K562 treated with DMSO at 1 percent for 4 hours (cell line): ENCODE results near the gene NUTM2D. TPM values are rescaled to one million over a fixed set of nuclear protein-coding genes. Genes with fewer than 3 reads are reported as not detected.

Experiments used
- total RNA-seq: library from RNA; unstranded; fragments of 300-600 nt; gene quantifications from 2 replicates; pipeline ENCODE4 v1.2.3, GENCODE V29; 2022; ENCODE audit not compliant: insufficient read depth

The NUTM2D gene, protein sequence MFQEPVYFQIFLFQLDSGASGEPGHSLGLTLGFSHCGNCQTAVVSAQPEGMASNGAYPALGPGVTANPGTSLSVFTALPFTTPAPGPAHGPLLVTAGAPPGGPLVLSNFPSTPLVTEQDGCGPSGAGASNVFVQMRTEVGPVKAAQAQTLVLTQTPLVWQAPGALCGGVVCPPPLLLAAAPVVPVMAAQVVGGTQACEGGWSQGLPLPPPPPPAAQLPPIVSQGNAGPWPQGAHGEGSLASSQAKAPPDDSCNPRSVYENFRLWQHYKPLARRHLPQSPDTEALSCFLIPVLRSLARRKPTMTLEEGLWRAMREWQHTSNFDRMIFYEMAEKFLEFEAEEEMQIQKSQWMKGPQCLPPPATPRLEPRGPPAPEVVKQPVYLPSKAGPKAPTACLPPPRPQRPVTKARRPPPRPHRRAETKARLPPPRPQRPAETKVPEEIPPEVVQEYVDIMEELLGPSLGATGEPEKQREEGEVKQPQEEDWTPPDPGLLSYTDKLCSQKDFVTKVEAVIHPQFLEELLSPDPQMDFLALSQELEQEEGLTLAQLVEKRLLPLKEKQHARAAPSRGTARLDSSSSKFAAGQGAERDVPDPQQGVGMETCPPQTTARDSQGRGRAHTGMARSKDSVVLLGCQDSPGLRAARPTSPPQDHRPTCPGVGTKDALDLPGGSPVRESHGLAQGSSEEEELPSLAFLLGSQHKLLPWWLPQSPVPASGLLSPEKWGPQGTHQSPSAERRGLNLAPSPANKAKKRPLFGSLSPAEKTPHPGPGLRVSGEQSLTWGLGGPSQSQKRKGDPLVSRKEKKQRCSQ
- total RNA-seq: 7.6 and 9.4 TPM in 2 replicates

DNA sequence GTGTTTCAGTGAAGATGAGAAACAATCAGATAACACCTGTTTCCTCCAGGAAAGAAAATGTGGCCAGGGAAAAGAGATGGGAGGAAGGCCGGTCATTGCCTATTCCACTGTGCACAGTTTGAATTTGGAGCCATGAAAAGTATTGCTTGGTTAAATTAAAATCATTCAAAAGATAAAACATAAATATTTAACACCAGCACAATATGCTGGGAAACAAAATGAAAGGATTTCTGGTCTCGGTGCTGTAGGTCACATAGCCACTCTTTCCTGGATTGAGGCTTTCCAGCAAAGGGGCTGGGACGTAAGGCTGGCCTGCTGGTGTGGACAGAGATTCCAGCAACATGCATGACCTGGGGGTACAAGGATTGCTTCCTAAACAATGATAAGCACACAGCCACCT is at the start of gene NUTM2D:
NUTM2D (plus strand) TSS at position 301 of the 400 bp plus-strand sequence. CDS start 522 bp downstream, outside the sequence.

Other genes starting within 250 kb of the NUTM2D start
- gene NUTM2A, start 132.3 kb upstream of the NUTM2D start, total RNA-seq: 3.7 and 5.1 TPM in 2 replicates
- 26.4 and 35.7 TPM in 2 replicates for gene MINPP1, start 147.1 kb downstream of the NUTM2D start, total RNA-seq